BE2C (cell line): ENCODE measurements around the gene ENTR1.

Source experiments
- DNase-seq: peaks from one replicate; pipeline ENCODE4 v3.0.0-alpha.2; 2020
- H3K27me3 ChIP-seq: fragments of 250-450 bp; sonication (Bioruptor Pico); 2 replicates; pipeline ENCODE4 v1.5.1; 2020; ENCODE audit warnings: mild to moderate bottlenecking
- H3K36me3 ChIP-seq: fragments of 250-450 bp; sonication (Bioruptor Pico); 2 replicates; pipeline ENCODE4 v1.5.1; 2020; ENCODE audit warnings: mild to moderate bottlenecking
- H3K4me1 ChIP-seq: fragments of 250-450 bp; sonication (Bioruptor Pico); 2 replicates; pipeline ENCODE4 v1.5.1; 2020
- H3K4me3 ChIP-seq: 2 replicates; pipeline ENCODE4 v1.5.1; 2011; ENCODE audit warnings: low read depth, low read length
- H3K9me3 ChIP-seq: fragments of 250-450 bp; sonication (Bioruptor Pico); 2 replicates; pipeline ENCODE4 v1.5.1; 2020
- CTCF ChIP-seq: IDR thresholded peaks from 2 replicates; pipeline ENCODE4 v1.5.1; 2012; ENCODE audit warnings: mild to moderate bottlenecking, low read depth, low read length

The ENTR1 gene

DNA sequence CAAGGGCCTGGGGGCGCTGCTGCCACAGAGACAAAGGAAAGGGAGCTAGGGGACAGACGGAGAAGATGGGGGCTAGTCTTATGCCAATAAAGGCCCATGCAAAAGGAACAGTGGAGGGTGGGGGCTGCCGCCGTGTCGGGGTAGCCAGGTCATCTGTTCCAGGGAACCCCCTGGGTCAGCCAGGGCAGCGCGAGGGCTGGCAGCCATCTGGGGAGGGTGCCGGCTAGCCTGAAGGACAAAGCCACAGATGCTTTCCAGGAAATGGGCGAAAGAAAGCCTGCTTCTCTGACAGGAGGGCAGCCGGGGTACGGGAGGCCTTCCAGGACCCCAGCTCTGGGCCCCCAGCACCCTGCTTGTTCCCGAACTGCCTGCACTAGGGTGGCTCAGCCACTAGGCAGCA lies 35.3 kb downstream of the ENTR1 start:
- Histone ChIP-seq H3K9me3 (no peaks in the 10 kb centered on the region), H3K4me3 (no peak overlapping the region), H3K4me1 (peaks cover 18% of the 10 kb centered on the region), H3K36me3 (peaks cover 29% of the 10 kb centered on the region), H3K27me3 (no peaks in the 10 kb centered on the region)
- no peak for DNase-seq
- no peak for TF ChIP-seq CTCF

- no peak for TF ChIP-seq CTCF
- H3K36me3 ChIP-seq = peaks cover 27% of the 10 kb centered on the region
- no peak for DNase-seq
- H3K9me3 ChIP-seq = no peaks in the 10 kb centered on the region
- no peak overlapping the region for H3K4me3 ChIP-seq
- no peaks in the 10 kb centered on the region for H3K27me3 ChIP-seq
- H3K4me1 ChIP-seq = peaks cover 18% of the 10 kb centered on the region
Measured at GRCh38 chr9:136374183-136374575, 36.2 kb downstream of the ENTR1 start.

GRCh38 chr9:136373300-136374182 lies 36.9 kb downstream of the ENTR1 start, which contains the start of gene CARD9:
Gene CARD9, minus strand, starts transcription at chr9:136373669. Its CDS starts 1,591 bp downstream, at chr9:136372078.
- TF ChIP-seq CTCF = no peak
- peak; percentile 69 for DNase-seq
- H3K36me3 ChIP-seq = peaks cover 21% of the 10 kb centered on the region
- H3K4me1 ChIP-seq = peaks cover 18% of the 10 kb centered on the region
- H3K9me3 ChIP-seq = no peaks in the 10 kb centered on the region
- H3K27me3 ChIP-seq = no peaks in the 10 kb centered on the region
- peak within 1 kb of the TSS; percentile 62 for H3K4me3 ChIP-seq

GRCh38 chr9:136372561-136373299 lies 37.7 kb downstream of the ENTR1 start:
- Histone ChIP-seq H3K27me3 (no peaks in the 10 kb centered on the region), H3K9me3 (no peaks in the 10 kb centered on the region), H3K36me3 (peaks cover 18% of the 10 kb centered on the region), H3K4me1 (peaks cover 18% of the 10 kb centered on the region), H3K4me3 (peak overlapping the region; percentile 62)
- peak; percentile 76 for DNase-seq
- TF ChIP-seq CTCF = peak; percentile 56

- H3K36me3 ChIP-seq = peaks cover 18% of the 10 kb centered on the region
- no peaks in the 10 kb centered on the region for H3K9me3 ChIP-seq
- TF ChIP-seq CTCF = no peak
- no peaks in the 10 kb centered on the region for H3K27me3 ChIP-seq
- H3K4me1 ChIP-seq = peaks cover 18% of the 10 kb centered on the region
- H3K4me3 ChIP-seq = peak overlapping the region; percentile 62
- DNase-seq = no peak
Measured at GRCh38 chr9:136372006-136372405, 38.4 kb downstream of the ENTR1 start.

DNA sequence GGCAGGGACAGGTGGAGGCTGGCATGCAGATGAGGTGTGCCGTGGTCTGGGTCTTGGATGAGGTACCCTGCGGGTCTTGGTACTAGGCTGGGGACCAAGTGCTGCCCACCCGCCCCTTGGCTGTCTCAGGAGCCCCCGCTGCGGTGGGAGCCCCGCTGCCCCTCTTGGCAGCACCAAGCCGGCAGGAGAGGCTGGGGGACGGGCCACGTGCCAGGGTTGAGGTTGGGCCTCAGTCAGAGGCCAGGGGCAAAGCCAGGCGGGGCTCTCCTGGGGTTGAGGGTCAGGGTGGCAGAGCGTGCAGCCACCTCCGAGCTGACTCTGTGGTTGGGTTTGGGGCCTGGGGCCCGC lies 38.9 kb downstream of the ENTR1 start:
- no peak for DNase-seq
- Histone ChIP-seq H3K4me3 (no peak overlapping the region), H3K27me3 (no peaks in the 10 kb centered on the region), H3K4me1 (peaks cover 18% of the 10 kb centered on the region), H3K36me3 (peaks cover 18% of the 10 kb centered on the region), H3K9me3 (no peaks in the 10 kb centered on the region)
- no peak for TF ChIP-seq CTCF
